NCI-H146 treated with DMSO at 0.1 percent for 48 hours (cell line): ENCODE data around the gene DLG2.

ENCODE experiments used
- DNase-seq: peaks from one replicate; lab custom pipeline; 2025; ENCODE audit not compliant: unreplicated experiment; lab: John Stamatoyannopoulos, UW

The DLG2 gene

GRCh38 chr11:85572056-85572455 is 55.1 kb downstream of the DLG2 start:
- no peak for DNase-seq

GRCh38 chr11:85569525-85569924 is 57.6 kb downstream of the DLG2 start:
- DNase-seq, result no peak

- DNase-seq, result no peak
These were observed 68.7 kb downstream of the DLG2 start for GRCh38 chr11:85558411-85558810.

- no peak for DNase-seq
These were observed 75.3 kb downstream of the DLG2 start for GRCh38 chr11:85551881-85552280.

- no peak for DNase-seq
These were observed 85.5 kb downstream of the DLG2 start for GRCh38 chr11:85541683-85542082.

- no peak for DNase-seq
These were observed 86.4 kb downstream of the DLG2 start for GRCh38 chr11:85540635-85541205.

- DNase-seq, result no peak
These were observed 87.0 kb downstream of the DLG2 start for GRCh38 chr11:85540181-85540580.

- DNase-seq, result no peak
These were observed 87.4 kb downstream of the DLG2 start for GRCh38 chr11:85539740-85540139.

- DNase-seq, result no peak
These were observed 88.0 kb downstream of the DLG2 start for GRCh38 chr11:85539029-85539689.

- DNase-seq, result no peak
These were observed 90.7 kb downstream of the DLG2 start for GRCh38 chr11:85536438-85536837.

- DNase-seq, result no peak
These were observed 92.3 kb downstream of the DLG2 start for GRCh38 chr11:85534806-85535205.

- DNase-seq, result no peak
These were observed 95.8 kb downstream of the DLG2 start for GRCh38 chr11:85531191-85531897.

- DNase-seq, result no peak
These were observed 96.5 kb downstream of the DLG2 start for GRCh38 chr11:85530634-85531033.

- DNase-seq, result no peak
These were observed 100.6 kb downstream of the DLG2 start for GRCh38 chr11:85526564-85526963.

GRCh38 chr11:85525686-85526085 is 101.5 kb downstream of the DLG2 start:
- no peak for DNase-seq

- DNase-seq, result no peak
These were observed 109.9 kb downstream of the DLG2 start for GRCh38 chr11:85517272-85517671.

- DNase-seq, result no peak
These were observed 131.2 kb downstream of the DLG2 start for GRCh38 chr11:85495918-85496317.

- no peak for DNase-seq
These were observed 132.7 kb downstream of the DLG2 start for GRCh38 chr11:85494396-85494795.

- no peak for DNase-seq
These were observed 141.2 kb downstream of the DLG2 start for GRCh38 chr11:85485902-85486301.

GRCh38 chr11:85483861-85484260 is 143.3 kb downstream of the DLG2 start:
- no peak for DNase-seq

- no peak for DNase-seq
These were observed 145.3 kb downstream of the DLG2 start for GRCh38 chr11:85481862-85482261.
